Neural cell (in vitro differentiated cells): Measurements from ENCODE around the gene WDR82.
"Not testable (repeated sequence)": the region's sequence is repeated elsewhere in the genome, so short reads cannot be mapped to it uniquely, and the experiment has no call there.

Experiments used
- EZH2 ChIP-seq: fragments of 200-600, 300-800 bp; shearing (Covaris generic), sonication (generic); IDR thresholded peaks from 2 replicates; pipeline ENCODE4 v1.6.1; 2014; ENCODE audit warnings: antibody characterized with exemption, low read length, borderline replicate concordance, mild to moderate bottlenecking; ENCODE audit not compliant: insufficient read depth, poor library complexity, severe bottlenecking
- POLR2AphosphoS5 ChIP-seq: IDR thresholded peaks from 2 replicates; pipeline ENCODE4 v1.6.1; 2012
- RAD21 ChIP-seq: fragments of 450-650 bp; conservative IDR thresholded peaks from 2 replicates; pipeline ENCODE4 v1.6.1; 2014; ENCODE audit warnings: antibody characterized with exemption, mild to moderate bottlenecking, moderate library complexity
- TF ChIP-seq, protein P1 (sequence below): fragments of 450-650 bp; IDR thresholded peaks from 2 replicates; pipeline ENCODE4 v1.5.1; 2014; ENCODE audit warnings: antibody characterized with exemption, mild to moderate bottlenecking, moderate library complexity; ENCODE audit not compliant: poor library complexity, severe bottlenecking
- TF ChIP-seq, protein P2 (sequence below): IDR thresholded peaks from 2 replicates; pipeline ENCODE4 v1.6.1; 2012; ENCODE audit warnings: borderline replicate concordance

DNA sequence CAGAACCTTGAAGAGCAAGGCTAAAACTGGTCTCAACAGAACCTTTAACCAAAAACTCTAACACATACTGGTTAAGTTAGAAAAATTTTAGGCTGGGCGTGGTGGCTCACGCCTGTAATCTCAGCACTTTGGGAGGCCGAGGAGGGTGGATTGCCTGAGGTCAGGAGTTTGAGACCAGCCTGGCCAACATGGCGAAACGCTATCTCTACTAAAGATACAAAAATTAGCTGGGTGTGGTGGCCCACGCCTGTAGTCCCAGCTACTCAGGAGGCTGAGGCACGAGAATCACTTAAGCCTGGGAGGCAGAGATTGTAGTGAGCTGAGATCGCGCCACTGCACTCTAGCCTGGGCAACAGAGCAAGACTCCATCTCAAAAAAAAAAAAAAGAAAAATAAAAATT, 6.3 kb downstream of the WDR82 start:
- TF ChIP-seq, protein P1, sequence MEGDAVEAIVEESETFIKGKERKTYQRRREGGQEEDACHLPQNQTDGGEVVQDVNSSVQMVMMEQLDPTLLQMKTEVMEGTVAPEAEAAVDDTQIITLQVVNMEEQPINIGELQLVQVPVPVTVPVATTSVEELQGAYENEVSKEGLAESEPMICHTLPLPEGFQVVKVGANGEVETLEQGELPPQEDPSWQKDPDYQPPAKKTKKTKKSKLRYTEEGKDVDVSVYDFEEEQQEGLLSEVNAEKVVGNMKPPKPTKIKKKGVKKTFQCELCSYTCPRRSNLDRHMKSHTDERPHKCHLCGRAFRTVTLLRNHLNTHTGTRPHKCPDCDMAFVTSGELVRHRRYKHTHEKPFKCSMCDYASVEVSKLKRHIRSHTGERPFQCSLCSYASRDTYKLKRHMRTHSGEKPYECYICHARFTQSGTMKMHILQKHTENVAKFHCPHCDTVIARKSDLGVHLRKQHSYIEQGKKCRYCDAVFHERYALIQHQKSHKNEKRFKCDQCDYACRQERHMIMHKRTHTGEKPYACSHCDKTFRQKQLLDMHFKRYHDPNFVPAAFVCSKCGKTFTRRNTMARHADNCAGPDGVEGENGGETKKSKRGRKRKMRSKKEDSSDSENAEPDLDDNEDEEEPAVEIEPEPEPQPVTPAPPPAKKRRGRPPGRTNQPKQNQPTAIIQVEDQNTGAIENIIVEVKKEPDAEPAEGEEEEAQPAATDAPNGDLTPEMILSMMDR, result not testable (repeated sequence)
- not testable (repeated sequence) for TF ChIP-seq EZH2, RAD21, POLR2AphosphoS5
- TF ChIP-seq, protein P2, sequence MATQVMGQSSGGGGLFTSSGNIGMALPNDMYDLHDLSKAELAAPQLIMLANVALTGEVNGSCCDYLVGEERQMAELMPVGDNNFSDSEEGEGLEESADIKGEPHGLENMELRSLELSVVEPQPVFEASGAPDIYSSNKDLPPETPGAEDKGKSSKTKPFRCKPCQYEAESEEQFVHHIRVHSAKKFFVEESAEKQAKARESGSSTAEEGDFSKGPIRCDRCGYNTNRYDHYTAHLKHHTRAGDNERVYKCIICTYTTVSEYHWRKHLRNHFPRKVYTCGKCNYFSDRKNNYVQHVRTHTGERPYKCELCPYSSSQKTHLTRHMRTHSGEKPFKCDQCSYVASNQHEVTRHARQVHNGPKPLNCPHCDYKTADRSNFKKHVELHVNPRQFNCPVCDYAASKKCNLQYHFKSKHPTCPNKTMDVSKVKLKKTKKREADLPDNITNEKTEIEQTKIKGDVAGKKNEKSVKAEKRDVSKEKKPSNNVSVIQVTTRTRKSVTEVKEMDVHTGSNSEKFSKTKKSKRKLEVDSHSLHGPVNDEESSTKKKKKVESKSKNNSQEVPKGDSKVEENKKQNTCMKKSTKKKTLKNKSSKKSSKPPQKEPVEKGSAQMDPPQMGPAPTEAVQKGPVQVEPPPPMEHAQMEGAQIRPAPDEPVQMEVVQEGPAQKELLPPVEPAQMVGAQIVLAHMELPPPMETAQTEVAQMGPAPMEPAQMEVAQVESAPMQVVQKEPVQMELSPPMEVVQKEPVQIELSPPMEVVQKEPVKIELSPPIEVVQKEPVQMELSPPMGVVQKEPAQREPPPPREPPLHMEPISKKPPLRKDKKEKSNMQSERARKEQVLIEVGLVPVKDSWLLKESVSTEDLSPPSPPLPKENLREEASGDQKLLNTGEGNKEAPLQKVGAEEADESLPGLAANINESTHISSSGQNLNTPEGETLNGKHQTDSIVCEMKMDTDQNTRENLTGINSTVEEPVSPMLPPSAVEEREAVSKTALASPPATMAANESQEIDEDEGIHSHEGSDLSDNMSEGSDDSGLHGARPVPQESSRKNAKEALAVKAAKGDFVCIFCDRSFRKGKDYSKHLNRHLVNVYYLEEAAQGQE, result not testable (repeated sequence)
